ENCODE results near the gene CAMK2G.

GRCh38 chr10:73907841-73908517, 33.6 kb upstream of the CAMK2G start:
- TF ChIP-seq CTCF (IDR thresholded peaks at IDR 0.05) (no peak), POLR2A (IDR thresholded peaks at IDR 0.05) (no peak), EP300 (IDR thresholded peaks at IDR 0.05) (no peak), POLR2AphosphoS5 (IDR thresholded peaks at IDR 0.05) (peak; percentile 18)
